NCI-H2171 treated with DMSO at 0.1 percent for 48 hours (cell line): ENCODE data around the gene CFAP300.

Experiments used
- DNase-seq: peaks from one replicate; lab custom pipeline; 2025; lab: John Stamatoyannopoulos, UW

The CFAP300 gene

DNA sequence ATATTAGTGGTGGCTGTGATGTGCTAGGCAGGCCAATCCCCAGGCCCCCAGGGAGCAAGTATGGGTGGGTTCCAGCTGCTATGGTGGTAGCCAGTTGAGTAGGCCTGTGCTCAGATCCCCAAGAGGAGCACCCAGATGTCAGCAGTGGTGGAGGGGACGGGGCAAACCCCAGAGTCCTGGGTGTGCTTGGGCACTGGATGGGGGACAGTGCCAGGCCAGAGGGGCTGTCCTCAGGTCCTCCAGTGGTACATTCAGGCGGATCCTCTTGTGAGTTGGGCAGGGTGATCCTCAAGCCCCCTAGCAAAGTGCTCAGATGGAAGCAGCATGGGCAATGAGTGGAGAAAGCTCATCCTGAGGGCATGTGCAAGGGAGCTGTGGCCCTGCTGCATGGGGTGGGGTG is 26.0 kb downstream of the CFAP300 start:
- no peak for DNase-seq

DNA sequence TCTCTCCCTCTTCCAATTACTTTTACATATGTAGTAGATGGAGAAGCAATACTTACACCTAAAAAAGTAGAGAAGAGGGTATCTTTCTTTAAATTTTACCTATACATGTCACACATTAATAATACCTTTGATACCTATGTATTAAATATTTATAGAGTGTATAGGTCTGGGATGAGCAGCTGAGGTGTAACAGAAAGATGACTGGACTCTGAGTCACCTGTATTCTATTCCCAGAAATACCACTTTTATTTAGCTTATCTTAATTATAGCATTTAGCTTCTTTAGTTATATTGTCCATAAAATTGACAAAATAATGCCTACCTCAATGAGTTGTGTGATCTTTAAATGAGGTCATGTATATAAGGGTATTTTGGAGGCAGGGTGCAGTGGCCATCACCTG is 32.4 kb downstream of the CFAP300 start:
- no peak for DNase-seq

DNA sequence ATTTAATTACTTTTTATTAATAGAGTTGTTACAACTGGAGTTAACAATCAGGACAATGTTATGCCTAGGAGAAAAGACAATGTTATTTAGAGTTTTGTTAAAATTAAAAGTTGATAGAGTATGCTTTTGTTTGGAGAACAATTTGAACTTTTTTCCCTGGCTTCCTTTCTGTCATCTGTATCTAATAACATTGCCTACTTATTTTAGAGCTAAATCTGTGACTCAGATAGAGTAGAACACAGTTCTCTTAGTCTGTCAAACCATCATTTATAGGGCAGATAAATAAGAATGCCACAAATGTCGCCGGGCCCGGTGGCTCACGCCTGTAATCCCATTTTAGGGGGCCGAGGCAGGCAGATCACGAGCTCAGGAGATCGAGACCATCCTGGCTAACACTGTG is 34.1 kb downstream of the CFAP300 start:
- no peak for DNase-seq

DNA sequence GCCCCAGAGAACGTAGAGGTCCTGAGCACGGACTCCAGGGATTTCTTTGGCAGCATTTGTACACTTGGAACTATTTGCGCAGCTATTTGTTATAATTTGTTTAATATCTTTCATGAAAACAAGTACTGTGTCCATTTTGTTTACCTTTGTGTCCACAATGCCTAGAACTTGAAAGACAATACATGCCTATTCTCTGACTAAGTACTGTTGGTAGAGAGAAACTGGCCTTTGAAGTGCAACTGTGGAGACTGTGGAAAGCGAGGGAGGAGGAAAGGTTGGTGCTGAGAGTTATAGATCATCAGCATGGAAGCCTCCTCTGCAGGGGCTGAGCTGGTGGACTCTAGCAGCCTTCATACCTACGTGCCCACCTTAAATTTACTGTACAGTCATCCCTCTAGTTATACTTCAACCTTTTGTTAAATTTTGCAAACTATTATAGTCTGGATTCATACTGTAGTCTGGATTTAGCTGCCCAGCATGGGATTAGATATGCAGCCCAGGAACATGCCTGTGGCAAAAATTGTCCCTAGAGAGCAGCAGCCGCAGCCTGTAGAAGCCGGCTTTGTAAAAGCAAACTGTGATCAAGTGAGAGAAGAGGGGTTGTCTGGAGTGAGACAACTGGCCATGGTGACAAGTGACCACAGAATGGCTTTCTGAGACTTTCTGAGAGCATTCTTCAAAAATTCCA is 38.8 kb downstream of the CFAP300 start:
- DNase-seq = no peak

DNA sequence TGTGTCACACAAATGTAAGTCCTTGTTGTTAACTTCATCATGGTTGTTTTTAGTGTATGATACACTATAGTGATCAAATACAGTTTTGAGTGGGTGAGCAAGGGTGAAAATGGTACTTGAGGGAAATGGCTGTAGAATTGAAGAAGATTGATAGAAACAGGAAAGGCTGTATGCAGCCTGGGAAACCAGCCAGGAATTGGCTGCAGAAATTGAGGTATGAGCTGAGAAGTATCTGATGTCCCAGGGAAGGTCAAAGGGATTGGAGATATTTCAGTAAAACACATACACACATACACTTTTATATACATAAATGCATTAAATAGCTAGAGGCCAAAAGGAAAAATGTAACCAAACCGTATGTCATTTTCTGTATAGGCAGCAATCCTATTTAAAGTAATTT is 49.9 kb downstream of the CFAP300 start:
- no peak for DNase-seq

DNA sequence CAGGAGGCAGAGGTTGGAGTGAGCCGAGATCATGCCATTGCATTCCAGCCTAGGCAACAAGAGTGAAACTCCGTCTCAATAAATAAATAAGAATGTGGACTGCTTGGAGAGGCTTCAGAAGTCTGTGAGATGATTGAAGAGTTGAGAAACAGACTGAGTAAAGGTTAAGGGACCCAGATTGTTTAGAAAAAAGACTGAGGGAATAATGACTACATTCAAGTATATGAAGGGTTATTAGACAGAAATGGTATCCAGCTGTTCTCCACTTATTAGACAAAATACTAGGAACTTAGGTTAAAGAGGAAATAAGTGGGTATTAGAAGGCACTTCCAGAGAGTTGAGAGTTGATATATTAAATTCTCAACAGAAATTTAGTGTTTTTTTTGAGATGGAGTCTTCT is 52.5 kb downstream of the CFAP300 start:
- DNase-seq = no peak

DNA sequence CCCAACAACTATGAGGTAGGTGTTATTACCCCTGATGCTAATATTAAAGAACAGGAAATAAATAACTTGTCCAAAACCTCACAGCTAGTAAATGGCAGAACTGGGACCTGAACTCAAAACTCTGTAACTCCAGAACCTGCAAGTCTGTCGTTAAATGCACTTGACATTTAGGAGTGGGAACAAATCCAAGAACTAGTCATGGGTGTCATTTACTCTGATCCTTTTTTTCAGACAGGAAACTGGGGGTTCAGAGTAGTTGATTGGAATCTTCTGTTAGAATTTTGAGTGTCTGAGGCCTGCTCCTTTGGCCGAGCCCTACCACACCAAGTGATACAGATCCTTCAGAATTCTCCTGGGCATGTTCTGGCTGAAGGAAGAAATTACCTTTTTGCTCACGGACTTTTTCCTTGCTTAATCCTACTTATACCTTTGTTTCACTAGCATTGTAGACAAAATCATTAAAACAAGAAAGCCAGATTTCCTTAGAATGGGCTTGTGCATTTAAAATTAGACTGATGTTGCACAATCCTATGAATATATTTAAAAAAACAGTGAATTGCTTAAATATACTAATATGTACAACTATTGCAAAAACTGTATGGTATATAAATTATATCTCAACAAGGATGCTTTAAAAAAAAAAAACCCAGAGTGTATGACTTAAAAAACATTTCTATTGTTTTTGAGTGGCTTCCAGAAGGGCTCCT is 61.6 kb downstream of the CFAP300 start:
- no peak for DNase-seq

DNA sequence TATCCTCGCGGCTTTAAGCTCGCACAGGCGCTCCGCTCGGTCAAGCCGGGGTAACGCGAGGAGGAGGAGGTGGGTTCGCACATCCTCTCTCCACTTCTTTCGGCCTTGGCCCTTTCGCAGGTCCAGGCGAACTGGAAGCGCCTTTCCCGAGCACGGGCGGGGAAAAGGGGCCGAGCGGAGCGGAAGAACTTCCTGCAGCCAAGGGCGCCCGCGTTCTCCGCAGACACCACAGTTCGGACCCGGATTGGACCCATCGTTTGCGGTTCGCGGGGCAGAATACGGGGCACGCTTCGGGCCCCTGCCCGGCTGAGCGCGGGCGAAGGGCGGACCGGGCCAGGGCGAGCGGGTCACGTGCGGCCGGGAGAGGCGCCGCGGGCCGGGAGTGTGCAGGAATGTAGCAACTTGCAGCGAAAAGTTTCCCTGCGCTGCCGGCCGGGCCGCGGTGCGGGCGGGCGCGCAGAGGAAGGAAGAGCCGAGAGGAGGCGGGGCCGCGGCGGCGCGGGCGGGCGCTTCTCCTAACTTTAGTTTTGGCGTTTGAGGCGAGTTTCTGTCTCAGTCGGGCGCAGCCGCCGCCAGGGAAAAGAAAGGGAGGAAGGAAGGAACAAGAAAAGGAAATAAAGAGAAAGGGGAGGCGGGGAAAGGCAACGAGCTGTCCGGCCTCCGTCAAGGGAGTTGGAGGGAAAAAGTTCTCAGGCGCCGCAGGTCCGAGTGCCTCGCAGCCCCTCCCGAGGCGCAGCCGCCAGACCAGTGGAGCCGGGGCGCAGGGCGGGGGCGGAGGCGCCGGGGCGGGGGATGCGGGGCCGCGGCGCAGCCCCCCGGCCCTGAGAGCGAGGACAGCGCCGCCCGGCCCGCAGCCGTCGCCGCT is 62.9 kb downstream of the CFAP300 start, which contains the start of gene YAP1:
TSS of gene YAP1 (plus strand) at position 552 of the 865 bp plus-strand sequence. CDS start 402 bp downstream, outside the sequence.
- no peak for DNase-seq

DNA sequence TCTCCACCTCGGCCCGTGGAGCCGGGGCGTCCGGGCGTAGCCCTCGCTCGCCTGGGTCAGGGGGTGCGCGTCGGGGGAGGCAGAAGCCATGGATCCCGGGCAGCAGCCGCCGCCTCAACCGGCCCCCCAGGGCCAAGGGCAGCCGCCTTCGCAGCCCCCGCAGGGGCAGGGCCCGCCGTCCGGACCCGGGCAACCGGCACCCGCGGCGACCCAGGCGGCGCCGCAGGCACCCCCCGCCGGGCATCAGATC is 63.4 kb downstream of the CFAP300 start:
- no peak for DNase-seq

DNA sequence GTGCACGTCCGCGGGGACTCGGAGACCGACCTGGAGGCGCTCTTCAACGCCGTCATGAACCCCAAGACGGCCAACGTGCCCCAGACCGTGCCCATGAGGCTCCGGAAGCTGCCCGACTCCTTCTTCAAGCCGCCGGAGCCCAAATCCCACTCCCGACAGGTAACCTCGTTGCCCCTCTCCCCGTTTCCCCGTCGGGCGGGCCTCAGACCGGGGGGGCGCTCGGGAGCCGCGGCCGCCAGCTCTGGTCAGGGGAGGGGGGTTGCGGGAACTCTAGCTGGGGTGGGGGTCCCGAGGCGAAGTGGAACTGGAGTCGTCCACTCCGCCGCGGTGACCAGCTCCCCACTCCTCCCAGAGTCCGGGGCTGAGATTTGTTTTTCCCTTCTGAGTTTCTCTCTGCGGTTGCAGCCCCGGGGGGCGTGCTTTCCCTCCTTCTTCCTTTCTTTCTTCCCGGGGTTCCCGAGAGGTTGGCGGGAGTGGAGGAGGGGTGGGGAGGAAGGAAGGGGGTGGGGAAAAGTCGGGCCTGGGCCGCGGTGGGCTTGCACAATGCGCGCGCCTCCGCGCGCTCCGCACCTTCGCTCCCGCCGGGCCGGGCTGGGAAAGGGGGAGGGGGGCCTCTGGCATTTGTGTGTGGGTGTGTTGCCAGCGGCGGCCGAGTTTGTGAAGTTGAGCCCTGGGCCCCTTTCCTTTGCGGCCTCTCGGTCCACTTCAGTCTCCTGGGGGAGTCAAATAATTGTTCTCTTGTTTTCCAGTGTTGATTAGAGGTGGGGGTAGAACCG is 64.0 kb downstream of the CFAP300 start:
- no peak for DNase-seq

DNA sequence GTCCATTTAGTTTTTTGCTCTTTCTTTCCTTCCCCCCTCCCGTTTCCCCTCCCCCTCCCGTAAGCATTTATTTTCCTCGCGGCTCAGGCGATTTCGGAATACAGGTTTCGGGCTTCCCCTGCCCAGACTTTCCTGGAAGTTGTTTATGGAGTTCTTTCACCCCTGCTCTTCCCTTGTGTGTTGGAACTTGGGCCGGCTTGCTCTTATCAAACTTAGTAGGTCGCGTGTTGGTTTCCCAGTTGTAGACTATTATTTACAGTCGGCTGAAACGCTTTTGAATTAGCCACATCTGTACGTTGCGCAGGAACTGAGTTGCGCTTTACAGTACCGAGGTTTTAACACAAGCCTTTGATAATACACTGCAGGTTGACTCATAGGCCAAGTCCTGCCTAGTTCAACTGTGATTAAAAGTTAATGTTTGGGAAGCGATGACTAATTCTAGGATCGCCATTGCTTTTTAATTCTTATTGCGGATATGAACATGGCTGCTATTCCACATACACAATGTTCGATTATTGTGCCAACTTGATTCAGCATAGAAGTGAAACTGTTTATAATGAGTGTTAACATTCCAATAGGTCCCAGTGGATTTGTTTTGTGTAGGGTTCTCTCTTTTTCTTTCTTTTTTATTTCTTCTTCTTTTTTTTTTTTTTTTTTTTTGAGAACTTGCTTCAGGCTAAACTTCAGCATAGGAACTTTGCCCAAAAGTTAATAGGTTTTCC is 64.7 kb downstream of the CFAP300 start:
- DNase-seq = no peak

DNA sequence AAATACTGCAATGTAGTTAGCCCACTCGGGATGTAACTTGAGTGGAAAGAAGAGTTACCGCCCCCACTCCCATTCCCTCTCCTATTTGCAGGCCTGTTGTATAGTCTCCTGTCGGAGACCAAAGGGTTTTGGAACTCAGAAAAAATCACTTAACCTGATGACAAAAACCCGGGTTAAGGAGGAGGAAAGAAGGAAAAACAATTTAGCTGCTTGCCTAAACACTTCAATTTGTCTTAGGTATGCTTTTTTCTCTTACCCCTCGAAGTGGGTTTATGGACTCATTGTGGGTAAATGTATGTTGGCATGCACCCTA is 65.2 kb downstream of the CFAP300 start:
- no peak for DNase-seq

DNA sequence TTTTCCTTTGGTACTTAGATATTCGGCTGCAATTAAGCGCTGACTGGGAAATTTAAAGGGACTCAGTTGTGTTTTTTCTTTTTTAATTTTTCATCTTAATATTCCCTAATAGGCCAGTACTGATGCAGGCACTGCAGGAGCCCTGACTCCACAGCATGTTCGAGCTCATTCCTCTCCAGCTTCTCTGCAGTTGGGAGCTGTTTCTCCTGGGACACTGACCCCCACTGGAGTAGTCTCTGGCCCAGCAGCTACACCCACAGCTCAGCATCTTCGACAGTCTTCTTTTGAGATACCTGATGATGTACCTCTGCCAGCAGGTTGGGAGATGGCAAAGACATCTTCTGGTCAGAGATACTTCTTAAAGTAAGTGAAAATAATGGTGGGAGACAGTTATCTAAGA is 66.8 kb downstream of the CFAP300 start:
- DNase-seq = no peak

DNA sequence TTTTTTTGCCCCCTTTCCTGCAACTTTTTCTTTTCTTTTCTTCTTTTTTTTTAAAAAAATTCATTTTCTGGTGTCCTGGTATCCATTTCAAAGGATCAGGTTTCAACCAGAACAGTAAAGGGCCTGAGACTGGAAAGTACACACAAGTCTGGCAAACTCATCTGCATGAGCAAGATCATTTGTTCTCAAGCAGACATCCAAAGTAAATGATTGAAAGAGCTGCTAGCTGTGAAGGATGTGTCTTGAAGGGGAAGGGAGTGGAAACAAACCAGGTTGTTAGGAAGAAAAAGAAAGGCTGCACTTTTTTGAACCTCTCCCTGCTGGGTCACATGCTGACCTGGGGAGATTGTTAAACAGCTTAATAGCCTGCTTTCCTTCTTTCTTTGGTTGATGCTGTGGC is 68.3 kb downstream of the CFAP300 start:
- DNase-seq = no peak

DNA sequence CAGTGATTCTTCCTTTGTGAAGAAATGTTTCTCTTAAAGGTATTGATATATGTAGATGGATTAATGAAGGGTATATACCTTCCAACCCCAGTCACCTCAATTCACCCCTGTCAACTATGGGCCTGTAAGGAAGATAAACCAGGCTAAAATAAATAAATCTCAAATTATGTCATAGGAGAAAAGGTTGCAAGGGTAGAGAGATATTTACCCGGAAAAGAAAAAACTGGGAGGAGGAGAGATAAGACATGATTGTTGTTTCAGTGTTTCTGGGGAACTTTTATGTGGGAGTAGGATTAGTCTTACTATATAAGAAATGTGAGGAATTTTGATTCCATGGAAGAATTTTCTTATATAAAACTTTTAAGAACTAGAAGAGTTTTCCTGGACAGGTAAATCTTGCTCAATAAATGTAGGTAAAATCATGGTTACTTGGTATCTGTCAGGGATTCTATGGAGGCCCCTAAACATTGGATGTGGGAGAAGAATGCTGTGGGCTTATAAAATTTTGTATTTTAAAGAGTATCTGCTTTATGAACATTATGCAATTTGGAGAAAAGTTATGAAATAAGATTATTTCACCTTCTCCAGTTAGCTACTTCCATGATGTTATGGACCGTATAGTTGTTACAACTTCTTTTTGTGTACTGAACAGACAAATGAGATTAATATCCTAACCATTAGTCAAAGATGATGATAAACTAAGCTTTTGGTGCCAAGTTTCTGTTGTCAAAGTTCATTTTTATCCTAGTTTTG is 69.4 kb downstream of the CFAP300 start:
- no peak for DNase-seq

DNA sequence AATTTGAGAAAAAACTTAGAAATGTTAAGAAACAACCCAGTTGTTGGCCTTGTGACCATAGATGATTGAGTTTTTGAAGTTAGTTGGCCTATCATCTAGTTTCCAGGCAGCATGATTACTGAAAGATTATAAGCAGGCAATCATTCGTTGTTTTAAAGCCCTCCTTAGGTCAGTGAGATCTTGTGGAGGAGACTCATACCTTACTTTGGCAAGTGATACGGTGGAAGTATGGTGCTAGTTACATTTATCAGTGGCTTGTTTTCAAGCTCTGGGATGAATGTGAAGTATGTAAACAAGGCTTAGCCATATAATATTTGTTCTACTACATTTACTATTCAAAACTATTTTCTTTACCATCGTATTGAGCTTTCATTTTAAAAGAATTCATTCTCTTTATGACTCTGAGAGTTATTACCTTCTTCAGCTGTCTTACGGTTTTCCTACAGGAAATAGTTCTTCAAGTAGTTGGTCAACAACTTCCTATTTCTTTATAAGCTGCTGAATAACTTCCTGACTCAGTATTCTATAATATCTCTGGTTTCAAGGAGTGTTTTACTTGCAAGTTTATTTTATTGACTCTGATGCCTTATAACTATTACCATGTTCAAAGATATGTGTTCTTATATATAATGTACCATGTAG is 70.4 kb downstream of the CFAP300 start:
- DNase-seq = no peak

DNA sequence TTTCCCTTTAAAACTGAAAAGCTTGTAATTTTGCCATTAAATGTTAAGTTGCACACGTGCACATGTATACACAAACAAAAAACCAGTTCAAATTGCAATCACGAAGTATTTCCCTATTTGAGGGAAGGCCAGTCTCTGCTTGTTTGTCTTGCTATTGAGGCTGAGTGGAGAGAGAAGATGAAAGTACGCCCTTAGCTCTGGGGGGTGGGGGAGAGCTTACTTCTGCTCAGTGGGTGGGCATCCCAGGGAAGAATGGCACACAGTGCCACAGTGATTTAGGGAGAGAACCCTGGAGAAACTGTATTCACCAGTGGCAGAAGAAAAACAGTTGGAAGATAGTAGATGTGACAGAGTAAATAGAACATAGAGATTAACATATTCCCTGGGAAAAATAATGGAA is 71.7 kb downstream of the CFAP300 start:
- no peak for DNase-seq

DNA sequence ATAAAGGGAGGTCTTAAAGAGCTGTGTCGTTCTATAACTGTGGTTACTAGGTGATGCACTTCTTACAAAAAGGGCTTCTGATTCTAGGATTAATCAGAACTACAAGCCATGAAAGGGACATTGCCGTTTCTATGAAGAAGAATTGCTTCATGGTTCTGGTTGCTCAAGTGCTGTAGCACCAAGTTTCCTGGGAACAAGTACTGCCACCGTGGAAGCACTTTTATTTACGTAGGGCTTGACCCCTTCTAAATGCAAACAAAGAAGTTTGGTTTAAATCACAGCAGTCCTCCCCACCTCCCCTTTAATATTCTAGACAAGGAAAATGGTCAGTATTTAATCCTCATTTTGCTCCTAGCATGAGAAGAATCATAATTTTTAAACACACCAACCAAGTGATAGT is 72.8 kb downstream of the CFAP300 start:
- no peak for DNase-seq

DNA sequence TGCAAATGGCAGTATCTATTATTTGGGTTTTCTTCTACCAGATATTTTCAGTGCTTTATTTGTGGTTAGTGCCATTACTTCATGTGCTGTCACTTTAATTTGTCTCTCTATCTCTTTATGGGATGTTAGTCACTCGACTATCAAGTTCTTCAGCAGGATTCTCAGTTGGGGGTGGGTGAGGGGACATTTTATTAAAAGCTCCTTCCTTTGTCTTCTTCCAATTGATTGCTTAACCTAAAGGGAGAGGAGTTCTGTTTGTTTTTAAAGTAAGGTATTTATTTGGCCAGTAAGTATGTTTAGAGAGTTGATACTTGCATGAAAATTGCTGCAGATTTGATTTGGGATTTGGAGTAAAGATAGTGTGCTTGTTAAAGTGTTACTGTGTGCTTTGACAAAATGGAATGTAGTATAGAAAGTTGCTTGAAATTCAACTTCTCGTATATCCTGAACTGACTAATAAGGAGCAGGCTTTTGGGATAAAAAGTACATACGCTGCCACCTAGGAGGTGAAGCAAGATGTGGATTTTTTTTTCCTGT is 73.3 kb downstream of the CFAP300 start:
- no peak for DNase-seq

DNA sequence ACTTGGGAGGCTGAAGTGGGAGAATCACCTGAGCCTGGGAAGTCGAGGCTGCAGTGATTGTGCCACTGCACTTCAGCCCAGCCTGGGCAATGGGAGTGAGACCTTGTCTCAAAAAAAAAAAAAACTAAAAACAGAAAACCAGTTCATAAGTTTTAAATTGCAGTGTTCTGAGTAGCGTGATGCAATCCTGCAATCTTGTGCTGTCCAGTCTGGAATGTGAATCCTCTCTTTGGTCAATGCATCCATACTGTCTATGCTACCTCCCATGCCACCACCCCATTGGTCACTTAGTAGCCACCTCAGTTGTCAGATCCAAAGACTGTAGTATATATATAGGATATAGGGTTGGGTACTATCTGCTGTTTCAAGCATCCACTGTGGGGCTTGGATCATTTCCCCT is 74.1 kb downstream of the CFAP300 start:
- no peak for DNase-seq
